ENCODE data around the gene CAB39L.

The CAB39L gene

GRCh38 chr13:49319551-49319950 is 124.3 kb downstream of the CAB39L start:
- Histone ChIP-seq H3K36me3 (ENCODE audit: insufficient read depth, low read length) (no peaks in the 10 kb centered on the region), H3K4me3 (ENCODE audit: low read length) (no peak overlapping the region), H3K9ac (ENCODE audit: low read depth, low read length) (no peak overlapping the region), H3K4me2 (ENCODE audit: low read length) (no peak overlapping the region), H3K9me3 (replicated peaks; ENCODE audit: low read length) (no peaks in the 10 kb centered on the region), H3K4me1 (ENCODE audit: control insufficient read depth, insufficient read depth, low read length) (peaks cover 9% of the 10 kb centered on the region), H3K27me3 (ENCODE audit: control insufficient read depth, insufficient read depth, low read length) (no peaks in the 10 kb centered on the region)

- Histone ChIP-seq H3K4me1 (ENCODE audit: control insufficient read depth, insufficient read depth, low read length) (peaks cover 20% of the 10 kb centered on the region), H3K9me3 (replicated peaks; ENCODE audit: low read length) (no peaks in the 10 kb centered on the region), H3K4me2 (ENCODE audit: low read length) (no peak overlapping the region), H3K4me3 (ENCODE audit: low read length) (no peak overlapping the region), H3K36me3 (ENCODE audit: insufficient read depth, low read length) (no peaks in the 10 kb centered on the region), H3K27me3 (ENCODE audit: control insufficient read depth, insufficient read depth, low read length) (no peaks in the 10 kb centered on the region), H3K9ac (ENCODE audit: low read depth, low read length) (no peak overlapping the region)
Observed at GRCh38 chr13:49315756-49316482, 127.9 kb downstream of the CAB39L start.

- peak overlapping the region; percentile 69 for H3K9ac ChIP-seq (ENCODE audit: low read depth, low read length)
- H3K9me3 ChIP-seq (replicated peaks; ENCODE audit: low read length) = no peaks in the 10 kb centered on the region
- no peak overlapping the region for H3K4me2 ChIP-seq (ENCODE audit: low read length)
- no peak overlapping the region for H3K4me3 ChIP-seq (ENCODE audit: low read length)
- H3K36me3 ChIP-seq (ENCODE audit: insufficient read depth, low read length) = no peaks in the 10 kb centered on the region
- H3K27me3 ChIP-seq (ENCODE audit: control insufficient read depth, insufficient read depth, low read length) = no peaks in the 10 kb centered on the region
- H3K4me1 ChIP-seq (ENCODE audit: control insufficient read depth, insufficient read depth, low read length) = peaks cover 20% of the 10 kb centered on the region
Observed at GRCh38 chr13:49315036-49315565, 128.8 kb downstream of the CAB39L start.

GRCh38 chr13:49314344-49314882 is 129.5 kb downstream of the CAB39L start:
- Histone ChIP-seq H3K4me3 (ENCODE audit: low read length) (peak overlapping the region; percentile 20), H3K36me3 (ENCODE audit: insufficient read depth, low read length) (no peaks in the 10 kb centered on the region), H3K4me1 (ENCODE audit: control insufficient read depth, insufficient read depth, low read length) (peaks cover 20% of the 10 kb centered on the region), H3K9me3 (replicated peaks; ENCODE audit: low read length) (no peaks in the 10 kb centered on the region), H3K4me2 (ENCODE audit: low read length) (peak overlapping the region; percentile 53), H3K9ac (ENCODE audit: low read depth, low read length) (peak overlapping the region; percentile 69), H3K27me3 (ENCODE audit: control insufficient read depth, insufficient read depth, low read length) (no peaks in the 10 kb centered on the region)

- H3K27me3 ChIP-seq (ENCODE audit: control insufficient read depth, insufficient read depth, low read length) = no peaks in the 10 kb centered on the region
- H3K4me1 ChIP-seq (ENCODE audit: control insufficient read depth, insufficient read depth, low read length) = peaks cover 42% of the 10 kb centered on the region
- H3K4me3 ChIP-seq (ENCODE audit: low read length) = no peak overlapping the region
- no peaks in the 10 kb centered on the region for H3K36me3 ChIP-seq (ENCODE audit: insufficient read depth, low read length)
- H3K4me2 ChIP-seq (ENCODE audit: low read length) = no peak overlapping the region
- H3K9me3 ChIP-seq (replicated peaks; ENCODE audit: low read length) = no peaks in the 10 kb centered on the region
- H3K9ac ChIP-seq (ENCODE audit: low read depth, low read length) = no peak overlapping the region
Observed at GRCh38 chr13:49311816-49312215, 132.0 kb downstream of the CAB39L start.

- Histone ChIP-seq H3K4me3 (ENCODE audit: low read length) (no peak overlapping the region), H3K27me3 (ENCODE audit: control insufficient read depth, insufficient read depth, low read length) (no peaks in the 10 kb centered on the region), H3K4me2 (ENCODE audit: low read length) (no peak overlapping the region), H3K9me3 (replicated peaks; ENCODE audit: low read length) (no peaks in the 10 kb centered on the region), H3K4me1 (ENCODE audit: control insufficient read depth, insufficient read depth, low read length) (peaks cover 41% of the 10 kb centered on the region), H3K9ac (ENCODE audit: low read depth, low read length) (no peak overlapping the region), H3K36me3 (ENCODE audit: insufficient read depth, low read length) (no peaks in the 10 kb centered on the region)
Observed at GRCh38 chr13:49310251-49310650, 133.6 kb downstream of the CAB39L start.

GRCh38 chr13:49308921-49309408 is 134.9 kb downstream of the CAB39L start:
- peaks cover 28% of the 10 kb centered on the region for H3K4me1 ChIP-seq (ENCODE audit: control insufficient read depth, insufficient read depth, low read length)
- H3K9ac ChIP-seq (ENCODE audit: low read depth, low read length) = peak overlapping the region; percentile 55
- H3K27me3 ChIP-seq (ENCODE audit: control insufficient read depth, insufficient read depth, low read length) = no peaks in the 10 kb centered on the region
- peak overlapping the region; percentile 10 for H3K4me3 ChIP-seq (ENCODE audit: low read length)
- no peaks in the 10 kb centered on the region for H3K36me3 ChIP-seq (ENCODE audit: insufficient read depth, low read length)
- no peaks in the 10 kb centered on the region for H3K9me3 ChIP-seq (replicated peaks; ENCODE audit: low read length)
- H3K4me2 ChIP-seq (ENCODE audit: low read length) = peak overlapping the region; percentile 41

- H3K4me2 ChIP-seq (ENCODE audit: low read length) = peak overlapping the region; percentile 41
- no peaks in the 10 kb centered on the region for H3K9me3 ChIP-seq (replicated peaks; ENCODE audit: low read length)
- H3K4me3 ChIP-seq (ENCODE audit: low read length) = no peak overlapping the region
- H3K4me1 ChIP-seq (ENCODE audit: control insufficient read depth, insufficient read depth, low read length) = peaks cover 27% of the 10 kb centered on the region
- no peaks in the 10 kb centered on the region for H3K36me3 ChIP-seq (ENCODE audit: insufficient read depth, low read length)
- H3K27me3 ChIP-seq (ENCODE audit: control insufficient read depth, insufficient read depth, low read length) = no peaks in the 10 kb centered on the region
- H3K9ac ChIP-seq (ENCODE audit: low read depth, low read length) = peak overlapping the region; percentile 55
Observed at GRCh38 chr13:49308097-49308875, 135.6 kb downstream of the CAB39L start.

GRCh38 chr13:49307365-49307764 is 136.5 kb downstream of the CAB39L start:
- H3K9me3 ChIP-seq (replicated peaks; ENCODE audit: low read length) = no peaks in the 10 kb centered on the region
- no peaks in the 10 kb centered on the region for H3K27me3 ChIP-seq (ENCODE audit: control insufficient read depth, insufficient read depth, low read length)
- H3K4me1 ChIP-seq (ENCODE audit: control insufficient read depth, insufficient read depth, low read length) = peaks cover 27% of the 10 kb centered on the region
- H3K9ac ChIP-seq (ENCODE audit: low read depth, low read length) = no peak overlapping the region
- no peaks in the 10 kb centered on the region for H3K36me3 ChIP-seq (ENCODE audit: insufficient read depth, low read length)
- H3K4me3 ChIP-seq (ENCODE audit: low read length) = no peak overlapping the region
- H3K4me2 ChIP-seq (ENCODE audit: low read length) = no peak overlapping the region

GRCh38 chr13:49305792-49306425 is 138.0 kb downstream of the CAB39L start:
- Histone ChIP-seq H3K4me1 (ENCODE audit: control insufficient read depth, insufficient read depth, low read length) (peaks cover 34% of the 10 kb centered on the region), H3K27me3 (ENCODE audit: control insufficient read depth, insufficient read depth, low read length) (no peaks in the 10 kb centered on the region), H3K4me2 (ENCODE audit: low read length) (no peak overlapping the region), H3K9ac (ENCODE audit: low read depth, low read length) (no peak overlapping the region), H3K36me3 (ENCODE audit: insufficient read depth, low read length) (no peaks in the 10 kb centered on the region), H3K4me3 (ENCODE audit: low read length) (no peak overlapping the region), H3K9me3 (replicated peaks; ENCODE audit: low read length) (no peaks in the 10 kb centered on the region)
